K562 treated with DMSO at 1 percent for 4 hours (cell line): ENCODE measurements around the gene ANKRD44. TPM values are rescaled to one million over a fixed set of nuclear protein-coding genes. Genes with fewer than 3 reads are reported as not detected.

Experiments
- total RNA-seq: library from RNA; unstranded; fragments of 300-600 nt; gene quantifications from 2 replicates; pipeline ENCODE4 v1.2.3, GENCODE V29; 2022; ENCODE audit not compliant: insufficient read depth

Gene ANKRD44
- not detected in 2 replicates for total RNA-seq

GRCh38 chr2:197310271-197310985 lies at the start of gene ANKRD44:
Gene ANKRD44, minus strand, starts transcription at chr2:197310780. Its CDS starts 176 bp downstream, at chr2:197310604.

Other genes with a start within 250 kb of the ANKRD44 start
- 50.9 and 61.9 TPM in 2 replicates for gene SF3B1, start 124.2 kb upstream of the ANKRD44 start, total RNA-seq
- 7.8 and 10.0 TPM in 2 replicates for gene COQ10B, start 142.8 kb upstream of the ANKRD44 start, total RNA-seq
- 227 and 231 TPM in 2 replicates for gene HSPD1, start 189.1 kb upstream of the ANKRD44 start, total RNA-seq
- gene HSPE1, start 189.6 kb upstream of the ANKRD44 start, total RNA-seq = 116 and 135 TPM in 2 replicates
- gene MOB4, start 205.3 kb upstream of the ANKRD44 start, total RNA-seq = 14.7 and 15.5 TPM in 2 replicates